ENCODE data around the gene CNTN5.

CNTN5 gene

GRCh38 chr11:99160447-99160846 is 139.7 kb downstream of the CNTN5 start:
- no peak overlapping the region for H2BK15ac ChIP-seq (ENCODE audit: low read depth, poor library complexity, severe bottlenecking)
- no peaks in the 10 kb centered on the region for H3K4me1 ChIP-seq (ENCODE audit: control insufficient read depth, insufficient read depth, low read depth, low read length)
- H3K4me2 ChIP-seq (ENCODE audit: low read length, poor library complexity, severe bottlenecking), result no peak overlapping the region
- H3K9me3 ChIP-seq (ENCODE audit: control insufficient read depth, low read length), result no peaks in the 10 kb centered on the region
- WGBS, result 80% methylated on average over 2 of the region's 2 CpGs
- H2AK5ac ChIP-seq (ENCODE audit: low read length, severe bottlenecking), result no peak overlapping the region
- no peak overlapping the region for H3K27ac ChIP-seq (ENCODE audit: low read length, poor library complexity, severe bottlenecking)
- no peak overlapping the region for H3K23ac ChIP-seq (ENCODE audit: low read length in 2 of 2)
- no peak overlapping the region for H3K9ac ChIP-seq (ENCODE audit: low read length)
- H3K79me1 ChIP-seq (replicated peaks; ENCODE audit: low read length, poor library complexity, severe bottlenecking), result no peaks in the 10 kb centered on the region
- no peak overlapping the region for H3K18ac ChIP-seq (ENCODE audit: low read depth in 1 of 2, low read length in 2 of 2)
- H3K27me3 ChIP-seq (ENCODE audit: control insufficient read depth in 1 of 2, insufficient read depth in 1 of 2, low read length in 2 of 2), result no peaks in the 10 kb centered on the region
- H4K8ac ChIP-seq (ENCODE audit: low read length), result no peak overlapping the region
- H3K4me3 ChIP-seq (ENCODE audit: insufficient read depth in 1 of 2, low read depth in 1 of 2, low read length in 2 of 2), result no peak overlapping the region
- H2AFZ ChIP-seq (ENCODE audit: low read depth, low read length), result no peak overlapping the region
- H2BK12ac ChIP-seq (ENCODE audit: low read length in 2 of 2), result no peak overlapping the region
- no peak overlapping the region for H2BK5ac ChIP-seq (ENCODE audit: low read depth, low read length, poor library complexity, severe bottlenecking)
- H2BK120ac ChIP-seq (ENCODE audit: low read depth, low read length), result no peak overlapping the region
- no peak overlapping the region for H3K14ac ChIP-seq (ENCODE audit: low read length in 2 of 2)
- DNase-seq, result no peak
- H4K91ac ChIP-seq (ENCODE audit: low read length), result no peak overlapping the region
- no peaks in the 10 kb centered on the region for H3K36me3 ChIP-seq (ENCODE audit: control insufficient read depth in 1 of 2, insufficient read depth in 2 of 2, low read depth in 1 of 2, low read length in 2 of 2)
- no peak overlapping the region for H3K4ac ChIP-seq (ENCODE audit: low read depth in 1 of 2, low read length in 2 of 2)

DNA sequence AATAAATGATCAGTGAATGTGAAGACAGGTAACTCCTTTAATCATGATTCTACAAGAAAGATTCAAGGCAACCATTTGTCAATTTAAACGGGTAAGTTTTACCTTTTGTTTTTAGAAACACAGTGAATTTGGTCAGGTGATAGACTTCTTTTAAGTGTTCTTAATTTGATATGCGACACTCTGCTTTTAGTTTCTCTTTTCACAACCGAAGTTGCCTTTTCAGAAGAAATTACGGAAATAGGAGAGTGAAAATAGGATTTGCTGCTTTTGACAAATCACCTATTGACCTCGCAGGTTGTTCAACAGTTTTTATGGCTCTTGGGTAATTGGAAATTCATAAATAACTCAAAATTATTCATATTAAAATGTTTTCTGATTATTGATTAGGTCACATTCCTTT is 142.1 kb downstream of the CNTN5 start:
- H3K79me1 ChIP-seq (replicated peaks; ENCODE audit: low read length, poor library complexity, severe bottlenecking), result no peaks in the 10 kb centered on the region
- H3K27me3 ChIP-seq (ENCODE audit: control insufficient read depth in 1 of 2, insufficient read depth in 1 of 2, low read length in 2 of 2), result no peaks in the 10 kb centered on the region
- no peak overlapping the region for H3K27ac ChIP-seq (ENCODE audit: low read length, poor library complexity, severe bottlenecking)
- no peak overlapping the region for H3K4me2 ChIP-seq (ENCODE audit: low read length, poor library complexity, severe bottlenecking)
- no peaks in the 10 kb centered on the region for H3K9me3 ChIP-seq (ENCODE audit: control insufficient read depth, low read length)
- no peaks in the 10 kb centered on the region for H3K4me1 ChIP-seq (ENCODE audit: control insufficient read depth, insufficient read depth, low read depth, low read length)
- no peak overlapping the region for H3K23ac ChIP-seq (ENCODE audit: low read length in 2 of 2)
- no peak overlapping the region for H2AFZ ChIP-seq (ENCODE audit: low read depth, low read length)
- H2BK5ac ChIP-seq (ENCODE audit: low read depth, low read length, poor library complexity, severe bottlenecking), result no peak overlapping the region
- H3K9ac ChIP-seq (ENCODE audit: low read length), result no peak overlapping the region
- WGBS, result 86% methylated on average over 4 of the region's 5 CpGs
- no peak overlapping the region for H3K18ac ChIP-seq (ENCODE audit: low read depth in 1 of 2, low read length in 2 of 2)
- H2BK15ac ChIP-seq (ENCODE audit: low read depth, poor library complexity, severe bottlenecking), result no peak overlapping the region
- no peak overlapping the region for H2BK12ac ChIP-seq (ENCODE audit: low read length in 2 of 2)
- DNase-seq, result no peak
- no peak overlapping the region for H4K8ac ChIP-seq (ENCODE audit: low read length)
- H4K91ac ChIP-seq (ENCODE audit: low read length), result no peak overlapping the region
- no peak overlapping the region for H2BK120ac ChIP-seq (ENCODE audit: low read depth, low read length)
- H2AK5ac ChIP-seq (ENCODE audit: low read length, severe bottlenecking), result no peak overlapping the region
- H3K4me3 ChIP-seq (ENCODE audit: insufficient read depth in 1 of 2, low read depth in 1 of 2, low read length in 2 of 2), result no peak overlapping the region
- no peak overlapping the region for H3K4ac ChIP-seq (ENCODE audit: low read depth in 1 of 2, low read length in 2 of 2)
- H3K14ac ChIP-seq (ENCODE audit: low read length in 2 of 2), result no peak overlapping the region
- no peaks in the 10 kb centered on the region for H3K36me3 ChIP-seq (ENCODE audit: control insufficient read depth in 1 of 2, insufficient read depth in 2 of 2, low read depth in 1 of 2, low read length in 2 of 2)

DNA sequence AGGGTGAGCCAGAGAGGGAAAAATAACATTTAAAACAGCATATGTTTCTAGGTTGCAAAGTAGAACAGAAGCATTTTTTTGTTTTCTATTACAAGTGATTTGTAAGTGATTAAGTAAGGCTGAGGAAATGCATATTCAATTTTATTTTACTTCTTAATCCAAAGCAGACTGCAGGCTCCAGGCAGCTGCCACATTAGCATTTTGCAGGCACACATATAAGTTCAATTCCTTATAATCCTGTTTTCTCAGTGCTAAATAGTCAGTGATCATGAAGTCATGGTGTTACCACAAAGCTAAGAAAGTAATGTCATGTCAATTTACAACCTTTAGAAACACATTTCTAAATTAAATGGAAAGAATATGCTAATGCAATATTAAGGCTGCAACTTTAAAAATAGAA is 149.8 kb downstream of the CNTN5 start:
- Histone ChIP-seq H3K23ac (ENCODE audit: low read length in 2 of 2) (no peak overlapping the region), H2BK5ac (ENCODE audit: low read depth, low read length, poor library complexity, severe bottlenecking) (no peak overlapping the region), H3K14ac (ENCODE audit: low read length in 2 of 2) (no peak overlapping the region), H2BK15ac (ENCODE audit: low read depth, poor library complexity, severe bottlenecking) (no peak overlapping the region), H3K9ac (ENCODE audit: low read length) (no peak overlapping the region), H3K36me3 (ENCODE audit: control insufficient read depth in 1 of 2, insufficient read depth in 2 of 2, low read depth in 1 of 2, low read length in 2 of 2) (no peaks in the 10 kb centered on the region), H3K4me3 (ENCODE audit: insufficient read depth in 1 of 2, low read depth in 1 of 2, low read length in 2 of 2) (no peak overlapping the region), H3K79me1 (replicated peaks; ENCODE audit: low read length, poor library complexity, severe bottlenecking) (no peaks in the 10 kb centered on the region), H2AK5ac (ENCODE audit: low read length, severe bottlenecking) (no peak overlapping the region), H3K18ac (ENCODE audit: low read depth in 1 of 2, low read length in 2 of 2) (no peak overlapping the region), H3K4me1 (ENCODE audit: control insufficient read depth, insufficient read depth, low read depth, low read length) (no peaks in the 10 kb centered on the region), H3K9me3 (ENCODE audit: control insufficient read depth, low read length) (no peaks in the 10 kb centered on the region), H3K27me3 (ENCODE audit: control insufficient read depth in 1 of 2, insufficient read depth in 1 of 2, low read length in 2 of 2) (no peaks in the 10 kb centered on the region), H2BK12ac (ENCODE audit: low read length in 2 of 2) (no peak overlapping the region), H3K4me2 (ENCODE audit: low read length, poor library complexity, severe bottlenecking) (no peak overlapping the region), H2BK120ac (ENCODE audit: low read depth, low read length) (no peak overlapping the region), H4K8ac (ENCODE audit: low read length) (no peak overlapping the region), H4K91ac (ENCODE audit: low read length) (no peak overlapping the region), H2AFZ (ENCODE audit: low read depth, low read length) (no peak overlapping the region), H3K27ac (ENCODE audit: low read length, poor library complexity, severe bottlenecking) (no peak overlapping the region), H3K4ac (ENCODE audit: low read depth in 1 of 2, low read length in 2 of 2) (no peak overlapping the region)
- no peak for DNase-seq

- Histone ChIP-seq H3K9ac (ENCODE audit: low read length) (no peak overlapping the region), H2BK12ac (ENCODE audit: low read length in 2 of 2) (no peak overlapping the region)
Measured at GRCh38 chr11:99171330-99171729, 150.6 kb downstream of the CNTN5 start.

More at GRCh38 chr11:99171330-99171729, 150.6 kb downstream of the CNTN5 start:
- Histone ChIP-seq H3K4me1 (ENCODE audit: control insufficient read depth, insufficient read depth, low read depth, low read length) (no peaks in the 10 kb centered on the region), H3K4me3 (ENCODE audit: insufficient read depth in 1 of 2, low read depth in 1 of 2, low read length in 2 of 2) (no peak overlapping the region), H3K27ac (ENCODE audit: low read length, poor library complexity, severe bottlenecking) (no peak overlapping the region), H3K27me3 (ENCODE audit: control insufficient read depth in 1 of 2, insufficient read depth in 1 of 2, low read length in 2 of 2) (no peaks in the 10 kb centered on the region), H3K4me2 (ENCODE audit: low read length, poor library complexity, severe bottlenecking) (no peak overlapping the region), H3K23ac (ENCODE audit: low read length in 2 of 2) (no peak overlapping the region), H2AFZ (ENCODE audit: low read depth, low read length) (no peak overlapping the region), H2BK5ac (ENCODE audit: low read depth, low read length, poor library complexity, severe bottlenecking) (no peak overlapping the region), H4K8ac (ENCODE audit: low read length) (no peak overlapping the region), H3K4ac (ENCODE audit: low read depth in 1 of 2, low read length in 2 of 2) (no peak overlapping the region), H3K14ac (ENCODE audit: low read length in 2 of 2) (no peak overlapping the region), H3K9me3 (ENCODE audit: control insufficient read depth, low read length) (no peaks in the 10 kb centered on the region), H4K91ac (ENCODE audit: low read length) (no peak overlapping the region), H3K18ac (ENCODE audit: low read depth in 1 of 2, low read length in 2 of 2) (no peak overlapping the region), H3K36me3 (ENCODE audit: control insufficient read depth in 1 of 2, insufficient read depth in 2 of 2, low read depth in 1 of 2, low read length in 2 of 2) (no peaks in the 10 kb centered on the region), H2BK120ac (ENCODE audit: low read depth, low read length) (no peak overlapping the region), H3K79me1 (replicated peaks; ENCODE audit: low read length, poor library complexity, severe bottlenecking) (no peaks in the 10 kb centered on the region), H2BK15ac (ENCODE audit: low read depth, poor library complexity, severe bottlenecking) (no peak overlapping the region), H2AK5ac (ENCODE audit: low read length, severe bottlenecking) (no peak overlapping the region)
- WGBS, result 71% methylated on average over 2 of the region's 5 CpGs
- DNase-seq, result no peak

Measured in mesenchymal stem cell (in vitro differentiated cells and primary cell).